ENCODE measurements around the gene DHRS13.

GRCh38 chr17:28910534-28910933 is 7.7 kb upstream of the DHRS13 start:
- TF ChIP-seq CTCF (IDR thresholded peaks at IDR 0.05; ENCODE audit: low read length) (no peak), EZH2 (IDR thresholded peaks at IDR 0.05; ENCODE audit: borderline replicate concordance, low read length) (no peak)
